Fibroblast of skin of right quadriceps (primary cell): ENCODE measurements around the gene ALDH3A2.

Source experiments
- DNase-seq: peaks from one replicate; pipeline ENCODE4 v3.0.0-alpha.2; 2013

The ALDH3A2 gene

DNA sequence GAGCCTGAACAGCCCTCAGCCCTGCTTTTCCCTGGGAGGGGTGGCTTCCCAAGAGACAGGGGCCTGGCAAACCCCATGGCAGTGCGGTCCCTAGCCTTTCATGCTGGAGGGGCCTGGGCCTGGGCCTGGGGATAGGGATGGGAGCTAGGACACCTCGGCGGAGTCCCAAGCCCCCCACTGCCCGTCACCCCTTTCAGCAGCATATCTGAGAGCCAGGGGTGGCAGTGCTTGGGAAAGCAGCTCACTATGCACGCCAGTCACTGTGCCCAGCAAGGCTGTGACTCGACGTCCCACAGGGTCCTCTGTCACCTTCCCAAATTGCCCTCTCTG is 68.4 kb downstream of the ALDH3A2 start:
- DNase-seq = no peak

- no peak for DNase-seq
Observed at GRCh38 chr17:19717411-19717908, 68.9 kb downstream of the ALDH3A2 start.

- no peak for DNase-seq
Observed at GRCh38 chr17:19718041-19718612, 69.6 kb downstream of the ALDH3A2 start.

- DNase-seq = no peak
Observed at GRCh38 chr17:19718613-19719354, 70.2 kb downstream of the ALDH3A2 start.

GRCh38 chr17:19719355-19720209 is 71.0 kb downstream of the ALDH3A2 start:
- DNase-seq = no peak

GRCh38 chr17:19720210-19720475 is 71.6 kb downstream of the ALDH3A2 start:
- no peak for DNase-seq

- DNase-seq = no peak
Observed at GRCh38 chr17:19720631-19721426, 72.3 kb downstream of the ALDH3A2 start.

DNA sequence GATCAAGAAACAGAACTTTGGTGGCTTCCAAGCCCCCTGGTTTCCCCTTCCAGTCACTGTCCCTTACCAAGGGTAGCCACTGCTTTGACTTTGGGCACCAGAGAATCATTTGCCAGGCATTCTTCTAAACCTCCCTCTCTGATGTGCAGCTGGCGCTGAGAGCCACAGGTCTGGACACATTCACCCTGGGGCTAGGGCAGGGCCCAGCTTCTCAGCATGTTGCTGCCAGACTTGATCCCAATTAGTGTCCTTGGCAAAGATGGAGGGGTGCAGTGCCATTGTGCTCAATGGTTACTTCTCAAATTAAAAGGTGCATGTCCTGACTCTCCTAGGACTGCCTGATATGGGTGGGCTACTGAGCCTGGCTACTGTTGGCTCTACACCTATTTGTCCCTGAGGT is 75.4 kb downstream of the ALDH3A2 start:
- no peak for DNase-seq

GRCh38 chr17:19724501-19725420 is 76.2 kb downstream of the ALDH3A2 start:
- DNase-seq = no peak

GRCh38 chr17:19725486-19725885 is 76.9 kb downstream of the ALDH3A2 start:
- DNase-seq = no peak

DNA sequence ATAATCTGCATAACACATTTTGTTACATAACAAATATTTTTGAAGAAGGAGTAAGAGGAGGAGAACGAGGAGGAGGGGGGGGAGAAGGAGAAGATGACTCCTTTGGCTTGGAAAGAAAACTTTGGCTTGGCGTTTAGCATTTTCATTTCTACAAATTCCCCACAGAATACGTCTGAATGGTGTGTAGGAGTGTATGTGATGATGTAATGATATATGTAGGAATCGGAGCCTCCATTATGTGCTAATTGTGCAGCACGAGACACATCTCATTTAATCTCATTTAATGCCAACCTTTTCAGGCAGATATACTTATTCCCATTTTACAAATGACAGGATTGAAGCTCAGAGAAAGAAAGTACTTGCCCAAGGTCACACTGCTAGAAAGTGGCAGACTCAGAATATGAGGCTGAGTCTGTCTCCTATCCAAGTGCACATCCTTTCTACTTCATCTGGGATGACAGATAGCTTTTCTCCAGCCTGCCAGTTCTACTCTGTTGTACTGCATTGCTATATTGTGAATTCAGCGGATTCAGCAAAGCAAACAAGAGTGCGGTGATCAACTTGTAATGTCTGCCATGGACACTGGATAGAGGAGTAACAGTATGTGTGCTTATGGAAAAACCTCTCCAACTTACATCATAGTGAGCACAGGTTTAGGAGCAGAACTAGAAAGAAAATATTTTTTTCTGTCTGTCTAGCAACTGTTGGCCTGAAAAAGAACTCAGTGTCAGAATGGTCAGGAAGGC is 78.3 kb downstream of the ALDH3A2 start:
- DNase-seq = no peak
